Vagina (tissue), 2 donors: ENCODE measurements around the gene SERINC5. TPM values are rescaled to one million over a fixed set of nuclear protein-coding genes. Genes with fewer than 3 reads are reported as not detected.
A peak's percentile ranks its signal among the peaks of the same experiment; 100 is the strongest.

Experiments used
- DNase-seq, 2 donors: peaks; one replicate each; pipeline ENCODE4 v3.0.0-alpha.2; 2017; ENCODE audit errors: extremely low spot score in 2 of 2
- H3K27ac ChIP-seq: fragments of 200-600 bp; sonication (generic); one replicate; pipeline ENCODE4 v1.5.1; 2019
- H3K27me3 ChIP-seq: fragments of 200-600 bp; sonication (generic); one replicate; pipeline ENCODE4 v1.5.1; 2019
- H3K36me3 ChIP-seq, 2 donors: fragments of 200-600 bp; sonication (generic); one replicate each; pipeline ENCODE4 v1.5.1; 2017 to 2019
- H3K4me1 ChIP-seq: fragments of 200-600 bp; sonication (generic); one replicate; pipeline ENCODE4 v1.5.1; 2019
- H3K4me3 ChIP-seq, 2 donors: fragments of 200-600 bp; sonication (generic); 1 replicate in 1 of 2; 2 replicates in 1 of 2; pipeline ENCODE4 v1.5.1; 2016 to 2019
- H3K9me3 ChIP-seq: fragments of 200-600 bp; sonication (generic); one replicate; pipeline ENCODE4 v1.5.1; 2019
- POLR2A ChIP-seq, 2 donors: fragments of 450-650 bp; IDR thresholded peaks; one replicate each; pipeline ENCODE4 v1.6.1; 2017; ENCODE audit warnings: antibody characterized with exemption in 2 of 2, mild to moderate bottlenecking in 2 of 2, moderate library complexity in 2 of 2
- POLR2AphosphoS5 ChIP-seq, 2 donors: sonication (generic); formaldehyde crosslinking; IDR thresholded peaks; one replicate each; pipeline ENCODE4 v1.9.0; 2017; ENCODE audit warnings: antibody characterized with exemption in 2 of 2, mild to moderate bottlenecking in 2 of 2, low read depth in 1 of 2; ENCODE audit not compliant: insufficient read depth in 1 of 2
- intact Hi-C: fragments of 100-400 bp; cut with DNase I; formaldehyde crosslinking; loops from one replicate; pipeline ENCODE4 v1.15.1; 2023
- total RNA-seq: library from RNA; depleted of rRNA; stranded (reverse); fragments of >200 nt; gene quantifications from one replicate; pipeline ENCODE4 v1.2.3, GENCODE V29; 2016
- TF ChIP-seq, protein P1 (sequence below), 3 experiments: fragments of 450-650 bp in 2 of 3; fragments of 200-600 bp in 1 of 3; sonication (generic) in 1 of 3; IDR thresholded peaks; one replicate each; pipeline ENCODE4 v1.5.1; 2017 to 2019; ENCODE audit warnings: antibody characterized with exemption in 3 of 3, mild to moderate bottlenecking in 2 of 3, moderate library complexity in 2 of 3

SERINC5 gene
- total RNA-seq, 1 donor from 2014 or later: 35.6 TPM

DNA sequence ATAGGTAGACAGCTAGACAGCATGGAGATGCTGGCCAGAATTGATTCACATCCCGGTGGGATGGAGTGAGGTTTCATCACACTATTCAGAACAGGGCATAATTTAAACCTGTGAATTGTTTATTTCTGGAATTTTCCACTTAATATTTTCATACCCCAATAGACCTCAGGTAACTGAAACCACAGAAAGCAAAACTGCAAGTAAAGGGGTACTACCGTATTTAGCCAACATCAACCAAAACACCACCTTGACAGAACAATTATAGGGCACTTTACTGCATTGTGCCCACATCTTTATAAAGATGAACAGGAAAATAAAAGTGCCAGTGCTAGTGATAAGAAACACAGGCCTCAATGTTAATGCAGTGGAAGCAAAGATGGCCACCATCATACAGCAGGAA is 7.5 kb downstream of the SERINC5 start:
- peaks cover 78% of the 10 kb centered on the region for H3K4me1 ChIP-seq
- no peak for DNase-seq
- intact Hi-C loops: no loop called here
- no peaks in the 10 kb centered on the region for H3K36me3 ChIP-seq
- no peak overlapping the region for H3K27ac ChIP-seq
- H3K4me3 ChIP-seq: no peak overlapping the region
- TF ChIP-seq POLR2A (IDR thresholded peaks at IDR 0.05) (no peak), POLR2AphosphoS5 (IDR thresholded peaks at IDR 0.05; ENCODE audit: insufficient read depth in 1 of 2, low read depth in 1 of 2) (no peak)
- TF ChIP-seq, protein P1, sequence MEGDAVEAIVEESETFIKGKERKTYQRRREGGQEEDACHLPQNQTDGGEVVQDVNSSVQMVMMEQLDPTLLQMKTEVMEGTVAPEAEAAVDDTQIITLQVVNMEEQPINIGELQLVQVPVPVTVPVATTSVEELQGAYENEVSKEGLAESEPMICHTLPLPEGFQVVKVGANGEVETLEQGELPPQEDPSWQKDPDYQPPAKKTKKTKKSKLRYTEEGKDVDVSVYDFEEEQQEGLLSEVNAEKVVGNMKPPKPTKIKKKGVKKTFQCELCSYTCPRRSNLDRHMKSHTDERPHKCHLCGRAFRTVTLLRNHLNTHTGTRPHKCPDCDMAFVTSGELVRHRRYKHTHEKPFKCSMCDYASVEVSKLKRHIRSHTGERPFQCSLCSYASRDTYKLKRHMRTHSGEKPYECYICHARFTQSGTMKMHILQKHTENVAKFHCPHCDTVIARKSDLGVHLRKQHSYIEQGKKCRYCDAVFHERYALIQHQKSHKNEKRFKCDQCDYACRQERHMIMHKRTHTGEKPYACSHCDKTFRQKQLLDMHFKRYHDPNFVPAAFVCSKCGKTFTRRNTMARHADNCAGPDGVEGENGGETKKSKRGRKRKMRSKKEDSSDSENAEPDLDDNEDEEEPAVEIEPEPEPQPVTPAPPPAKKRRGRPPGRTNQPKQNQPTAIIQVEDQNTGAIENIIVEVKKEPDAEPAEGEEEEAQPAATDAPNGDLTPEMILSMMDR (IDR thresholded peaks at IDR 0.05): no peak
- no peaks in the 10 kb centered on the region for H3K9me3 ChIP-seq
- no peaks in the 10 kb centered on the region for H3K27me3 ChIP-seq

DNA sequence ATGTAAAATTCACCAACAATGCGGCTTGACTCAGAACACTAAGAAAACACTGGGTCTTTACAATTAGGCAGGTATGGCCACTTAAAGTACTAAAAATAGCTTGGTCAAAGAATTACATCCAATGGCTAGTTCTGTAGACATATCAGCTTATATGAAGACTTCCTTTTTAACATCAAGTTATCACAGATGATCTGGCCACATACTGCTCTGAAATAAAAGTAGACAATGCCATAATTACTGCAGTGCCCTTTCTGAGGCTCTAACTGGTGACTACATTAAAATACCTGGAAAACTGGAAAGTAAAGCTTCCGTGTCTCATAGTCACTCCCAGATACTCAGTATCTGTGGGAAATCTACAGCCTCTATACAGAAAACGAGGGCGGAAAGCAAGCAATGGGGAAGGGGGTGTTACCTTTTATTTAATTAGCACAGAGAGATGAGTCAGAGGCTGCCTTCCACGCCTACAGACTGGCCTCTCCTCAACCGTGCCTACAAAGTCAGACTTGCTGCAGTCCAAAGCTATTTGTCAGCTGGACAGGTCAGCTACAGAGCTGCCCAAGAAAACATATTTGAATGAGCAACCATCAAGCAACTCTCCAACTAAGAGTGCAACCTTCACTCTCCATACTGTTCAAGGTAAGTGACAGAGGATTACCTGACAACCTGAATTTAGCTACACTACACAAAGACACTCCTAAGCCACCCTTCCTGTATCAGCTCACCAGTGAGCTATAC is 8.7 kb downstream of the SERINC5 start:
- Histone ChIP-seq H3K27me3 (no peaks in the 10 kb centered on the region), H3K4me3 (no peak overlapping the region), H3K36me3 (no peaks in the 10 kb centered on the region), H3K4me1 (peaks cover 65% of the 10 kb centered on the region), H3K27ac (peak overlapping the region; percentile 63), H3K9me3 (no peaks in the 10 kb centered on the region)
- DNase-seq: no peak
- intact Hi-C loops: no loop called here
- TF ChIP-seq POLR2A (IDR thresholded peaks at IDR 0.05) (no peak), POLR2AphosphoS5 (IDR thresholded peaks at IDR 0.05; ENCODE audit: insufficient read depth in 1 of 2, low read depth in 1 of 2) (peak in 1 of 2 donors; percentile 58)
- TF ChIP-seq, protein P1 (IDR thresholded peaks at IDR 0.05): no peak

DNA sequence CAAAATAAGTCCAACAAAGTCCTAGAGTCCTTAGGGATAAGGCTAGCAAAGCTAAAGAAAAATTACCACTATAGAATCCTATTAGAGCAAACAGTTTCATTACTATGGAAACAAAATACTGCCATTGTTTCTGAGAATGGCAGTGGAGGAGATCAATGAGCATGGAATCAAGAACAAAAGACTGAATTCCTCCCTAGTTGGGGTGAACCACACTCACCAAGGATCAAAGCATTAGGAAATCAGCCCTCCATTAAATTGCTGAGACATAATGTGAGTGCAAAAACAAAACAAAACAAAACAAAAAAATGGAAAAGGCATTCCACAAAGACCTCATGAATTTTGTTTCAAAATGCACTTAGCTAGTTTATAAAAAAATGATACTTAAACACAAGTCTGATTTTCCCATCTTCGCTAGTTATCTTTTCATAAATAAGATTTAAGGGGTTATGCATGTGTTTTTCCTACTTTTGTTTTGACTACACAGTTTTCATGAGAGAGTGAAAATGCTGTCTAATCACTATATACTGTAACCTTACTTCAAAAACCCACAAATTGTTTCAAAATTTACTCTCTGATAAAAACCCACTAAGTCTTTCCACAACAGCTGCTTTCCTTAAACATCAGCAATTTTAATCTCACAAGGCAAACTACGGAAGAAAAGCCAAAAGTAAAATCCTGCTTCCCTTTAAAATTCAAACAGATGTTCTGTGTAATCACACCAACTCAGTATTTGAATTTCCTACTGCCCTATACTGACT is 9.7 kb downstream of the SERINC5 start:
- Histone ChIP-seq H3K4me3 (no peak overlapping the region), H3K27me3 (no peaks in the 10 kb centered on the region), H3K27ac (peak overlapping the region; percentile 63), H3K36me3 (no peaks in the 10 kb centered on the region), H3K9me3 (no peaks in the 10 kb centered on the region), H3K4me1 (peaks cover 58% of the 10 kb centered on the region)
- TF ChIP-seq, protein P1 (IDR thresholded peaks at IDR 0.05): no peak
- no peak for TF ChIP-seq POLR2AphosphoS5 (IDR thresholded peaks at IDR 0.05; ENCODE audit: insufficient read depth in 1 of 2, low read depth in 1 of 2)
- TF ChIP-seq POLR2A (IDR thresholded peaks at IDR 0.05): no peak
- intact Hi-C loops: no loop called here
- DNase-seq: no peak

GRCh38 chr5:80243567-80243966 is 12.3 kb downstream of the SERINC5 start:
- no peaks in the 10 kb centered on the region for H3K27me3 ChIP-seq
- intact Hi-C loops: no loop called here
- no peaks in the 10 kb centered on the region for H3K36me3 ChIP-seq
- TF ChIP-seq POLR2AphosphoS5 (IDR thresholded peaks at IDR 0.05; ENCODE audit: insufficient read depth in 1 of 2, low read depth in 1 of 2) (no peak), POLR2A (IDR thresholded peaks at IDR 0.05) (no peak)
- TF ChIP-seq, protein P1 (IDR thresholded peaks at IDR 0.05): no peak
- no peaks in the 10 kb centered on the region for H3K9me3 ChIP-seq
- no peak overlapping the region for H3K4me3 ChIP-seq
- H3K4me1 ChIP-seq: peaks cover 60% of the 10 kb centered on the region
- no peak overlapping the region for H3K27ac ChIP-seq
- no peak for DNase-seq

GRCh38 chr5:80242849-80243248 is 13.0 kb downstream of the SERINC5 start:
- Histone ChIP-seq H3K4me1 (peaks cover 60% of the 10 kb centered on the region), H3K27me3 (no peaks in the 10 kb centered on the region), H3K36me3 (no peaks in the 10 kb centered on the region), H3K9me3 (no peaks in the 10 kb centered on the region), H3K4me3 (no peak overlapping the region), H3K27ac (no peak overlapping the region)
- intact Hi-C loops: no loop called here
- no peak for DNase-seq
- TF ChIP-seq, protein P1 (IDR thresholded peaks at IDR 0.05): no peak
- no peak for TF ChIP-seq POLR2AphosphoS5 (IDR thresholded peaks at IDR 0.05; ENCODE audit: insufficient read depth in 1 of 2, low read depth in 1 of 2)
- no peak for TF ChIP-seq POLR2A (IDR thresholded peaks at IDR 0.05)
